Esophagus (tissue), 2 donors: Measurements from ENCODE around the gene TEX9. TPM values are rescaled to one million over a fixed set of nuclear protein-coding genes. Genes with fewer than 3 reads are reported as not detected.
A peak's percentile ranks its signal among the peaks of the same experiment; 100 is the strongest.
"Not testable (repeated sequence)": the region's sequence is repeated elsewhere in the genome, so short reads cannot be mapped to it uniquely, and the experiment has no call there.

ENCODE experiments used
- H3K27ac ChIP-seq, 2 donors: one replicate each; pipeline ENCODE4 v1.5.1; 2013; ENCODE audit warnings: low read depth in 2 of 2, mild to moderate bottlenecking in 2 of 2, inconsistent platforms in 1 of 2, low read length in 1 of 2, moderate library complexity in 1 of 2
- H3K27me3 ChIP-seq, 2 donors: one replicate each; pipeline ENCODE4 v1.6.1; 2013; ENCODE audit warnings: low read length in 2 of 2, control low read depth in 1 of 2, mild to moderate bottlenecking in 1 of 2; ENCODE audit not compliant: insufficient read depth in 2 of 2, control insufficient read depth in 1 of 2
- H3K36me3 ChIP-seq, 2 donors: one replicate each; pipeline ENCODE4 v1.6.1; 2013; ENCODE audit warnings: low read length in 1 of 2; ENCODE audit not compliant: control insufficient read depth in 2 of 2, insufficient read depth in 2 of 2
- H3K4me1 ChIP-seq, 2 donors: one replicate each; pipeline ENCODE4 v1.6.1; 2013; ENCODE audit warnings: low read length in 1 of 2; ENCODE audit not compliant: control insufficient read depth in 2 of 2, insufficient read depth in 2 of 2
- H3K4me3 ChIP-seq, 2 donors: one replicate each; pipeline ENCODE4 v1.5.1; 2013; ENCODE audit warnings: low read length in 2 of 2, mild to moderate bottlenecking in 2 of 2, low read depth in 1 of 2, moderate library complexity in 1 of 2
- H3K9me3 ChIP-seq, 2 donors: one replicate each; pipeline ENCODE4 v1.6.1; 2013; ENCODE audit warnings: mild to moderate bottlenecking in 2 of 2, low read depth in 1 of 2, low read length in 1 of 2, moderate library complexity in 1 of 2; ENCODE audit not compliant: control insufficient read depth in 2 of 2, insufficient read depth in 1 of 2
- WGBS, 2 donors: extraction: QIAGEN DNeasy Blood & Tissue Kit; methylation state at CpG; one replicate each; pipeline ENCODE4 v1.1.7; 2013; 5-methylcytosine and 5-hydroxymethylcytosine counted together
- polyA plus RNA-seq, 2 donors: library from polyadenylated mRNA; stranded (reverse); fragments of 200-250 nt; gene quantifications; one replicate each; pipeline ENCODE4 v1.2.3, GENCODE V29; 2013
- donor health status: healthy with polysubstance abuse.
- donor health status: Bipolar disorder and iron deficiency.

TEX9 gene
- polyA plus RNA-seq = 1 to 10 TPM; 2.8 to 2.9 TPM

- peaks cover 0 to 3% of the 10 kb centered on the region in 2 donors for H3K9me3 ChIP-seq
- H3K4me1 ChIP-seq = no peaks in the 10 kb centered on the region
- 0% methylated on average over 45 of the region's 45 CpGs for WGBS, 2 donors
- peak within 1 kb of the TSS; percentile 70 to 80 for H3K4me3 ChIP-seq
- H3K27ac ChIP-seq = peak within 1 kb of the TSS; percentile 47 to 66
- no peaks in the 10 kb centered on the region for H3K27me3 ChIP-seq
- no peaks in the 10 kb centered on the region for H3K36me3 ChIP-seq
Measured at GRCh38 chr15:56365075-56365711, at the start of gene TEX9. Gene TEX9 (plus strand): TSS chr15:56365426. CDS start chr15:56365451, 25 bp downstream.

DNA sequence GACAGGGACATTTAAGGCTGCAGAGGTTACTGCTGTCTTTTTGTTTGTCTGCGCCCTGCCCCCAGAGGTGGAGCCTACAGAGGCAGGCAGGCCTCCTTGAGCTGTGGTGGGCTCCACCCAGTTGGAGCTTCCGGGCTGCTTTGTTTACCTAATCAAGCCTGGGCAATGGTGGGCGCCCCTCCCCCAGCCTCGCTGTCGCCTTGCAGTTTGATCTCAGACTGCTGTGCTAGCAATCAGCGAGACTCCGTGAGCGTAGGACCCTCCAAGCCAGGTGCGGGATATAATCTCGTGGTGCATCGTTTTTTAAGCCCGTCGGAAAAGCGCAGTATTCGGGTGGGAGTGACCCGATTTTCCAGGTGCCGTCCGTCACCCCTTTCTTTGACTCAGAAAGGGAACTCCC is 48.7 kb upstream of the TEX9 start:
- not testable (repeated sequence) for H3K9me3 ChIP-seq
- 83 to 92% methylated on average over 17 to 18 of the region's 18 CpGs for WGBS, 2 donors

GRCh38 chr15:56320316-56320715 is 44.9 kb upstream of the TEX9 start:
- Histone ChIP-seq H3K4me3 (no peak overlapping the region), H3K9me3 (no peaks in the 10 kb centered on the region), H3K27me3 (no peaks in the 10 kb centered on the region), H3K27ac (no peak overlapping the region), H3K36me3 (no peaks in the 10 kb centered on the region), H3K4me1 (no peaks in the 10 kb centered on the region)

More for the DNA sequence above, 48.7 kb upstream of the TEX9 start:
- not testable (repeated sequence) for H3K27me3 ChIP-seq, H3K4me3 ChIP-seq, H3K36me3 ChIP-seq, H3K27ac ChIP-seq, H3K4me1 ChIP-seq

GRCh38 chr15:56320861-56321260 is 44.4 kb upstream of the TEX9 start:
- H3K4me1 ChIP-seq = no peaks in the 10 kb centered on the region
- 51 to 55% methylated on average over 3 of the region's 3 CpGs for WGBS, 2 donors
- H3K36me3 ChIP-seq = no peaks in the 10 kb centered on the region
- H3K4me3 ChIP-seq = no peak overlapping the region
- no peaks in the 10 kb centered on the region for H3K9me3 ChIP-seq
- no peaks in the 10 kb centered on the region for H3K27me3 ChIP-seq
- H3K27ac ChIP-seq = peak overlapping the region in 1 of 2 donors; percentile 1

DNA sequence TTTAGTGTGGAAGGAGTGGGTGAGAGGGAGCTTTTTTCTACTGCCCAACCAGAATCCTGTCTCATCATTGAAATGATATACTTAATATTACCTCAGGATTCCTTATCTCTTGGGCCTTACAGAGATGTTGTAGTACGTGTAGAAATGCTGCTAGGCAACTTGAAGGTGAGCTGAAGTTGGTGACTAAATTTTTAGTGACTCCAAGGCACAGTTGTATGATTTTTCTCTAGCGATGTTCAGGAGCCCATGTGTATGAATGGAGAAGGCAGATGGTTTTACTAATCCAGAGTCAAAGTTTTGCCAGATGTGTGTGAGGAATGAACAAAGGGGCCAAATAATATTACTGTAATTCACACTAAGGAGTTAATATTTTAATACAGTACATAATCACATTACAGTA is 42.8 kb upstream of the TEX9 start:
- Histone ChIP-seq H3K27me3 (no peaks in the 10 kb centered on the region), H3K9me3 (no peaks in the 10 kb centered on the region), H3K27ac (no peak overlapping the region), H3K4me3 (no peak overlapping the region), H3K4me1 (no peaks in the 10 kb centered on the region), H3K36me3 (no peaks in the 10 kb centered on the region)
- 53 to 80% methylated on average over 2 of the region's 2 CpGs for WGBS, 2 donors

DNA sequence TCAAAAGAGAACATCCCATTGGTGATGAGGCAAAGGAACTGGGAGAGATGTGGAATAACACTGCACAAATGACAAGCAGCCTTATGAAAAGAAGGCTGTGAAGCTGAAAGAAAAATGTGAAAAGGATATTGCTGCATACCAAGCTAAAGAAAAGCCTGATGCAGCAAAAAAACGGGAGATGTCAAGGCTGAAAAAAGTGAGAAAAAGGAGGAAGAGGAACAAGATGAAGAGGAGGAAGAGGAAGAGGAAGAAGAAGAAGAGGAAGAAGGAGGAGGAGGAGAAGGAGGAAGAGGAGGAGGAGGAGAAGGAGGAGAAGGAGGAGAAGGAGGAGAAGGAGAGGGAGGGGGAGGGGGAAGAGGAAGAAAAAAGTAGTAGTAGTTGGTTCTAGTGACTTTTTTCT is 41.8 kb upstream of the TEX9 start:
- Histone ChIP-seq H3K4me1 (peaks cover 0 to 3% of the 10 kb centered on the region in 2 donors), H3K27ac (no peak overlapping the region), H3K36me3 (no peaks in the 10 kb centered on the region), H3K4me3 (no peak overlapping the region), H3K27me3 (no peaks in the 10 kb centered on the region), H3K9me3 (no peaks in the 10 kb centered on the region)
- WGBS, 2 donors = 49 to 51% methylated on average over 1 of the region's 1 CpG

- H3K9me3 ChIP-seq = no peaks in the 10 kb centered on the region
- H3K27ac ChIP-seq = no peak overlapping the region
- 51 to 62% methylated on average over 3 of the region's 3 CpGs for WGBS, 2 donors
- peaks cover 0 to 3% of the 10 kb centered on the region in 2 donors for H3K4me1 ChIP-seq
- no peak overlapping the region for H3K4me3 ChIP-seq
- H3K36me3 ChIP-seq = no peaks in the 10 kb centered on the region
- no peaks in the 10 kb centered on the region for H3K27me3 ChIP-seq
Measured at GRCh38 chr15:56325186-56325585, 40.0 kb upstream of the TEX9 start.

- Histone ChIP-seq H3K4me3 (no peak overlapping the region), H3K4me1 (peaks cover 0 to 3% of the 10 kb centered on the region in 2 donors), H3K9me3 (no peaks in the 10 kb centered on the region), H3K36me3 (no peaks in the 10 kb centered on the region), H3K27ac (no peak overlapping the region), H3K27me3 (no peaks in the 10 kb centered on the region)
- WGBS, 2 donors = 45 to 50% methylated on average over 6 of the region's 6 CpGs
Measured at GRCh38 chr15:56327721-56328502, 37.3 kb upstream of the TEX9 start.

DNA sequence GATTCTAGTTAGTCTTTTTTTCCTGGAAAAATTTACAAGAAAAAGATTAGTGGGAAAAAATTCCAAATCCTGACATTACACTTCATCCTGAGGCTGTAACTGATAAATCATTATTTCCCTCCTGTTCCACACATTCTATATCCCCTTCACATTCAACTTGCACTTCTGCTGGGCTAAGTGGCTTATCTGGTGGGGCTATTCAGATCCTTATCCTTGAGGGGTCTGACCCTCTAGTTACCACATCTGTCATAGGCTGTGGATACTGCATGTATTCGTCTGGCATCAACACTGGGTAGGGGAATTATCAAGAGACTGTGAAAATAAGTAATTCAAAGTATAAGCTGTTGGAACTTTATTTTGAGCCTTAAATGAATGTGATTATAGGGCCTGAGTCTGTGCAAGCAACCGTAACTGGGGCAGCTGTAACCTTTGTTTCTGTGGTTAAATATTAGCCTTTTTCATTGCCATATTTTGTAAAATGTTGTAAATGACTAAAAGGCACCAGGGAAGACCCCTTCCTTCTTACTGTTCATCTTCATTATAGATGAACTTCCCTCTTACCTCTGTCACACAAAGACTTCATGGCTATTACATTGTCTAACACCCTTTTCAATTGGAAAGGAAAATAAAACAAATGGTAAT is 28.0 kb upstream of the TEX9 start:
- Histone ChIP-seq H3K4me1 (no peaks in the 10 kb centered on the region), H3K4me3 (no peak overlapping the region), H3K27me3 (no peaks in the 10 kb centered on the region), H3K36me3 (no peaks in the 10 kb centered on the region), H3K27ac (no peak overlapping the region), H3K9me3 (no peaks in the 10 kb centered on the region)
- WGBS, 2 donors = 74 to 79% methylated on average over 2 of the region's 2 CpGs
